ENCODE results near the gene MICAL3.

DNA sequence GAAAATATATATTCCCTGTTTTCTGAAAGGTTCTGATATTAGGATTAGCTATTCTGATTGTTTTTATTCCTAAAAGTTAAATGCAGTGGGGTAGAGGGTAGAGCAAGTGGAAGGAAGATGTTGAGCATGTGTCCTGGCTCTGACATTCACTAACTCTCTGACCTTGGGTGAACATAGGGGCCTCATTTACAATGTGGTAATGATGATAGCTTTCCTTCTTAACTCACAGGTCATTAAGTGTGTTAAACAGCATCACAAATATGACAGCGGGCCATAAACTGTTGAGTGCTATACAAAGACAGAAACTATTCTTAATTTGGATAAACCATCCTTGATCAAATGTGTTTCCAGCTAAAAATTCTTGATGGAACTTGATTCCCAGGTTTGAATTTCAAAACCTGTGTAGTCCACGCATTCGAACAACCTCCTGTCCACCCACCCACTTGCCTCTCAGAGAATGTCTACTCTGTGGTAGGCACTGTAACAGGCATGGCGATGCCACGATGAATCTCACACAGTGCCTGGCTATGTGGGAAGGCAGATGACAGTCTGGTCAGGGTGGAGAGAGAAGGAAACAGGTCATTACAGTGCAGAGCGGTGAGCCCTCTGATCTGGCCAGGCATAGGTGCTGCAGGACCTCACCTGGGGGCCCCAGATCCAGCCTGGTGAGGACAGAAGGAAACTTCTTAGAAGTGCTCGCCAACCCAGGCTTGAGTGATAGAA is 34.2 kb upstream of the MICAL3 start:
- TF ChIP-seq EZH2 (IDR thresholded peaks at IDR 0.05; ENCODE audit: insufficient read depth, poor library complexity, severe bottlenecking) (no peak), EZH2phosphoT487 (IDR thresholded peaks at IDR 0.05; ENCODE audit: insufficient read depth, low read depth) (no peak)

Data from GM23248 (cell line).